Measurements from ENCODE around the gene SLC46A3. TPM values are rescaled to one million over a fixed set of nuclear protein-coding genes. Genes with fewer than 3 reads are reported as not detected.
A peak's percentile ranks its signal among the peaks of the same experiment; 100 is the strongest.
"Not testable (repeated sequence)": the region's sequence is repeated elsewhere in the genome, so short reads cannot be mapped to it uniquely, and the experiment has no call there.

Gene SLC46A3
- total and polyA plus RNA-seq, 8 donors = 1.2 to 14.5 (median 1.7) TPM

DNA sequence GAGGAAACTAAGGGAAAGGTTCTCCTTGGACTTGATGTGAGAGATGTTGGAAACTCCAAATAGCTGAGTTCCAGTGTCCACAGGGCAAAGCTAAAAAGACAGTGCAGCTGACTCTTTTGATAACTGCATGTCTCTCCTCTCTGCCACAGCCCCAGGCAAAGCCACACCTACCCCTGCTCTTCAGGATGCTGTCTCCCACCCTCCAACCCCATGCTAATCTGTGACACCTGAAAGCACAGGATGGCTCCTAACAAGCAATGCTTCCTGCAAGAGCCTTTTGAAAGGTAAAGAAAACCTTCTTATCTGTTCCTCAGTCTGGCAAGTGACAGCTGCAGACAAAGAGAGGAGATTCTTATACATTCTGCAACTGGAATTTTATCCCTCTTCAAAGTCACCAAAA, 14.5 kb downstream of the SLC46A3 start:
- Histone ChIP-seq H3K4me1 (peaks cover 0 to 10% of the 10 kb centered on the region in 2 donors), H3K27me3 (no peaks in the 10 kb centered on the region), H3K27ac (no peak overlapping the region), H3K36me3 (peaks cover 0 to 34% of the 10 kb centered on the region in 2 donors), H3K4me3 (no peak overlapping the region), H3K9me3 (no peaks in the 10 kb centered on the region)
- ATAC-seq (no peak), DNase-seq (no peak)
- TF ChIP-seq, protein P1, sequence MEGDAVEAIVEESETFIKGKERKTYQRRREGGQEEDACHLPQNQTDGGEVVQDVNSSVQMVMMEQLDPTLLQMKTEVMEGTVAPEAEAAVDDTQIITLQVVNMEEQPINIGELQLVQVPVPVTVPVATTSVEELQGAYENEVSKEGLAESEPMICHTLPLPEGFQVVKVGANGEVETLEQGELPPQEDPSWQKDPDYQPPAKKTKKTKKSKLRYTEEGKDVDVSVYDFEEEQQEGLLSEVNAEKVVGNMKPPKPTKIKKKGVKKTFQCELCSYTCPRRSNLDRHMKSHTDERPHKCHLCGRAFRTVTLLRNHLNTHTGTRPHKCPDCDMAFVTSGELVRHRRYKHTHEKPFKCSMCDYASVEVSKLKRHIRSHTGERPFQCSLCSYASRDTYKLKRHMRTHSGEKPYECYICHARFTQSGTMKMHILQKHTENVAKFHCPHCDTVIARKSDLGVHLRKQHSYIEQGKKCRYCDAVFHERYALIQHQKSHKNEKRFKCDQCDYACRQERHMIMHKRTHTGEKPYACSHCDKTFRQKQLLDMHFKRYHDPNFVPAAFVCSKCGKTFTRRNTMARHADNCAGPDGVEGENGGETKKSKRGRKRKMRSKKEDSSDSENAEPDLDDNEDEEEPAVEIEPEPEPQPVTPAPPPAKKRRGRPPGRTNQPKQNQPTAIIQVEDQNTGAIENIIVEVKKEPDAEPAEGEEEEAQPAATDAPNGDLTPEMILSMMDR (IDR thresholded peaks at IDR 0.05) = no peak
- intact Hi-C loops (cut with DNase I) = no loop called here

DNA sequence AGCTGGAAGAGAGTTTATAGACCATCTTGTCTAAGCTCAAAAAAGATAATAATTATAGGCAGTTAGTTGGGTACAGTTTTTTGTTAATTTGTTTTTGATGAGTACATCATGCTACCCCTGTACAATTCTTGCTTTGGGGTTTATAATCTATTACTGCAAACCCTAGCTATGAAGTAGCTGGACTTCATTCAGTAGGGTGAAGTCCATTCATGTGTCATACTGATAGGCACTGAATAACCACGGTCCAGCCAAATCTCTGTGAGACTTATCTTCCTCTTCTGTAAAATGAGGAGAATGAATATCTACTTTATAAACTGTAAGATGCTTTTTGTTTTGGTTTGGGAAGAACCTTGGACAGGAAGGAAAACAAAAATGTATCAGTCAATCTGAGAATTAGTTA, 19.5 kb downstream of the SLC46A3 start:
- no peak for DNase-seq
- Histone ChIP-seq H3K27me3 (no peaks in the 10 kb centered on the region), H3K9me3 (no peaks in the 10 kb centered on the region), H3K4me1 (no peaks in the 10 kb centered on the region), H3K4me3 (no peak overlapping the region), H3K27ac (no peak overlapping the region), H3K36me3 (peaks cover 0 to 42% of the 10 kb centered on the region in 2 donors)
- TF ChIP-seq, protein P1 (IDR thresholded peaks at IDR 0.05) = no peak
- ATAC-seq = no peak
- intact Hi-C loops (cut with DNase I) = no loop called here

DNA sequence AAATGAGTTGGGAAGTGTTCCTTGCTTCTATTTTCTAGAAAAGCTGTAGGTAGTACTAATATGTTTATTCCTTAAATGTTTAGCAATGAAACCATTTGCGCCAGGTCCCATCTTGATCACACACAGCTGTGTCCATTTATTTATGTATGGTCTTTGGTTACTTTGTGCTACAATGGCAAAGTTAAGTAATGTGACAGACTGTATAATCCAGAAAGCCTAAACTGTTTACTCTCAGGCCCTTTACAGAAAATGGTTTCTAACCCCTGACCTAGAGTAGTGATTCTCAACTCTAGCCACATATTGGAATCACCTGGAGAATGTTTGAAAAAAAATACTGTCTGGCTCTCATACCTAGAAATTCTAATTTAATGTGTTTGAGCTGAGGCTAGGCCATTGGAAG, 21.3 kb downstream of the SLC46A3 start:
- no peak for DNase-seq
- Histone ChIP-seq H3K4me1 (no peaks in the 10 kb centered on the region), H3K27ac (no peak overlapping the region), H3K36me3 (peaks cover 0 to 39% of the 10 kb centered on the region in 2 donors), H3K4me3 (no peak overlapping the region), H3K27me3 (no peaks in the 10 kb centered on the region), H3K9me3 (no peaks in the 10 kb centered on the region)
- TF ChIP-seq, protein P1 (IDR thresholded peaks at IDR 0.05) = no peak
- intact Hi-C loops (cut with DNase I) = no loop called here
- ATAC-seq = no peak

DNA sequence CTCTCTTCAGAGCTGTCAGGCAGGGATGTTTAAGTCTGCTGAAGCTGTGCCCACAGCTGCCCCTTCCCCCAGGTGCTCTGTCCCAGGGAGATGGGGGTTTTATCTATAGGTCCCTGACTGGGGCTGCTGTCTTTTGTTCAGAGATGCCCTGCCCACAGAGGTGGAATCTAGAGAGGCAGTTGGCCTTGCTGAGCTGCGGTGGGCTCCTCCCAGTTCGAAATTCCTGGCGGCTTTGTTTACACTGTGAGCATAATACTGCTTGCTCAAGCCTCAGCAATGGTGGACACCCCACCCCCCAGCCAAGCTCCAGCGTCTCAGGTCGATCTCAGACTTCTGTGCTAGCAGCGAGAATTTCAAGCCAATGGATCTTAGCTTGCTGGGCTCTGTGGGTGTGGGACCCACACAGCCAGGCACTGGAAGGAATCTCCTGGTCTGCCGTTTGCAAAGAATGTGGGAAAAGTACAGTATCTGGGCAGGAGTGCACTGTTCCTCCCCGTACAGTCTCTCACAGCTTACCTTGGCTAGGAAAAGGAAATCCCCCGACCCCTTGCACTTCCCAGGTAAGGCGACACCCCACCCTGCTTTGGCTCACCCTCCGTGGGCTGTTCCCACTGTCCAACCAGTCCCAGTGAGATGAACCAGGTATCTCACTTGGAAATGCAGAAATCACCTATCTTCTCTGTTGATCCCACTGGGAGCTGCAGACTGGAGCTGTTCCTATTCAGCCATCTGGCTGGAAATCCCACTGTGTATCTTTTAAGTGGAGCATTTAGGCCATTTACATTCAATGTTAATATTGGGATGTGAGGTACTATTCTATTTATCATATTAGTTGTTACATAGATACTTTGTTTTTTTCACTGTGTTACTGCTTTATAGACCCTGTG, 24.9 kb downstream of the SLC46A3 start:
- H3K9me3 ChIP-seq; H3K27ac ChIP-seq; H3K4me3 ChIP-seq; H3K4me1 ChIP-seq; intact Hi-C loops (cut with DNase I); H3K27me3 ChIP-seq: not testable (repeated sequence)
- DNase-seq = peak in 2 of 4 donors; percentile 29 to 50
- H3K36me3 ChIP-seq = peaks cover 0 to 12% of the 10 kb centered on the region in 2 donors
- ATAC-seq = peak; percentile 81

DNA sequence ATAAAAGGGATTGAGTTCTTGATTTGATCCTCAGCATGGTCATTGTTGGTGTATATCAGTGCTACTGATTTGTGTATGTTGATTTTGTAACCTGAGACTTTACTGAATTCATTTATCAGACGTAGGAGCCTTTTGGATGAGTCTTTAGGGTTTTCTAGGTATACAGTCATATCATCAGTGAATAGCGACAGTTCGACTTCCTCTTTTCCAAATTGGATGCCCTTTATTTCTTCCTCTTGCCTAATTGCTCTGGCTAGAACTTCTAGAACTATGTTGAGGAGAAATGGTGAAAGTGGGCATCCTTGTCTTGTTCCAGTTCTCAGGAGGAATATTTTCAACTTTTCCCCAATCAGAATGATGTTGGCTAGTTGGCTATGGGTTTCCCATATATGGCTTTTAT, 32.9 kb downstream of the SLC46A3 start:
- no peaks in the 10 kb centered on the region for H3K4me1 ChIP-seq
- ATAC-seq (no peak), DNase-seq (no peak)
- TF ChIP-seq, protein P1 (IDR thresholded peaks at IDR 0.05) = no peak
- no peaks in the 10 kb centered on the region for H3K27me3 ChIP-seq
- H3K4me3 ChIP-seq = no peak overlapping the region
- peaks cover 0 to 11% of the 10 kb centered on the region in 2 donors for H3K9me3 ChIP-seq
- H3K36me3 ChIP-seq = no peaks in the 10 kb centered on the region
- intact Hi-C loops (cut with DNase I) = loop anchor here in 1 of 2 donors (10.0 kb wide), 1 partner anchor 109 kb away; no protein-coding TSS in a partner anchor
- no peak overlapping the region for H3K27ac ChIP-seq
